ENCODE measurements around the gene TMEM163. TPM values are rescaled to one million over a fixed set of nuclear protein-coding genes. Genes with fewer than 3 reads are reported as not detected.
"Not testable (repeated sequence)": the region's sequence is repeated elsewhere in the genome, so short reads cannot be mapped to it uniquely, and the experiment has no call there.

The TMEM163 gene
- total RNA-seq, 2 donors from 2014 or later, result 0.14 to 2.5 TPM

DNA sequence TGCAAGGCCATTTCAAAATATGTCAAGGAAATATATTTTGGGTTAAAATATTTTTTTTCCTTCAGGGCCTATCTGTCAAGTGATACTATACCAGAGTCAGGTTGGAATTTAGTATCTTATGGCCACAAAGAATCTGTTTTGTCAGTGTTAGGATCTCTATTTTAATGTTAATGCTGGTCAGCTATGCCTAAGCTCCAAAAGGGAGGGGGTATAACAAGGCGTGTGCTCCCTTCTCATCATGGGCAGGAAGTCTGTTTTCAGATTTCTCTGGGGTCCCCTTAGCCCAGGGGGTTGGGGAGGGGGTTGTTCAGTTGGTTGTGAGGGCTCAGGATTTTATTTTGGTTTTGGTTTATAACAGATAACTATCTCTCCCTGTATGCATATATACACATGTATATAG lies 126.4 kb downstream of the TMEM163 start:
- no peaks in the 10 kb centered on the region for H3K36me3 ChIP-seq
- ATAC-seq (ENCODE audit: insufficient number of reproducible peaks, low FRiP score, low read depth), result no peak

DNA sequence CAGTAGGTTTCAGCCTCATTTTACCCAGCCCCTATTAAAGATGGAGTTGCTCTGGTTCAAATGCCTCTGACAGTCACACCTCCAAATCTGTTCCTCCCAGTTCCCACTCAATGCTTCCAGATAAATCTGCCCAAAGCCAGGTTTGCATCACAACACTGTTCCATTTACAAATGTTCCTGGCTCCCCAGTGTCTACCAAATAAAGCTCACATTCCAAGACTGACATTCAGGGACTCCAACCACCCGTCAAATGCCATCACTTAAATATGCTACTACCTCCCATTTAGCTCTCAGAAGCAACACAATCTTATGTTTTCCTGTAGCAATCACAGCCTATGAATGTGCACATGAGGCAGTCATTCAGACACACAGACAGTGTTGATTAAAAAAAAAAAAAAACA lies 127.3 kb downstream of the TMEM163 start:
- Histone ChIP-seq H3K27ac (no peak overlapping the region), H3K9me3 (peaks cover 5% of the 10 kb centered on the region), H3K27me3 (replicated peaks; ENCODE audit: insufficient read depth) (no peaks in the 10 kb centered on the region), H3K36me3 (no peaks in the 10 kb centered on the region), H3K4me1 (ENCODE audit: control insufficient read depth in 1 of 2, low read depth in 2 of 2) (no peaks in the 10 kb centered on the region), H3K4me3 (no peak overlapping the region)
- TF ChIP-seq, protein P1, sequence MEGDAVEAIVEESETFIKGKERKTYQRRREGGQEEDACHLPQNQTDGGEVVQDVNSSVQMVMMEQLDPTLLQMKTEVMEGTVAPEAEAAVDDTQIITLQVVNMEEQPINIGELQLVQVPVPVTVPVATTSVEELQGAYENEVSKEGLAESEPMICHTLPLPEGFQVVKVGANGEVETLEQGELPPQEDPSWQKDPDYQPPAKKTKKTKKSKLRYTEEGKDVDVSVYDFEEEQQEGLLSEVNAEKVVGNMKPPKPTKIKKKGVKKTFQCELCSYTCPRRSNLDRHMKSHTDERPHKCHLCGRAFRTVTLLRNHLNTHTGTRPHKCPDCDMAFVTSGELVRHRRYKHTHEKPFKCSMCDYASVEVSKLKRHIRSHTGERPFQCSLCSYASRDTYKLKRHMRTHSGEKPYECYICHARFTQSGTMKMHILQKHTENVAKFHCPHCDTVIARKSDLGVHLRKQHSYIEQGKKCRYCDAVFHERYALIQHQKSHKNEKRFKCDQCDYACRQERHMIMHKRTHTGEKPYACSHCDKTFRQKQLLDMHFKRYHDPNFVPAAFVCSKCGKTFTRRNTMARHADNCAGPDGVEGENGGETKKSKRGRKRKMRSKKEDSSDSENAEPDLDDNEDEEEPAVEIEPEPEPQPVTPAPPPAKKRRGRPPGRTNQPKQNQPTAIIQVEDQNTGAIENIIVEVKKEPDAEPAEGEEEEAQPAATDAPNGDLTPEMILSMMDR (IDR thresholded peaks at IDR 0.05), result no peak
- DNase-seq (ENCODE audit: low spot score) (no peak), ATAC-seq (ENCODE audit: insufficient number of reproducible peaks, low FRiP score, low read depth) (no peak)

More for the DNA sequence above, 126.4 kb downstream of the TMEM163 start:
- no peak overlapping the region for H3K4me3 ChIP-seq
- H3K4me1 ChIP-seq (ENCODE audit: control insufficient read depth in 1 of 2, low read depth in 2 of 2), result no peaks in the 10 kb centered on the region
- no peak overlapping the region for H3K27ac ChIP-seq
- DNase-seq (ENCODE audit: low spot score), result no peak
- no peaks in the 10 kb centered on the region for H3K27me3 ChIP-seq (replicated peaks; ENCODE audit: insufficient read depth)
- TF ChIP-seq, protein P1 (IDR thresholded peaks at IDR 0.05), result no peak
- H3K9me3 ChIP-seq, result peaks cover 5% of the 10 kb centered on the region

DNA sequence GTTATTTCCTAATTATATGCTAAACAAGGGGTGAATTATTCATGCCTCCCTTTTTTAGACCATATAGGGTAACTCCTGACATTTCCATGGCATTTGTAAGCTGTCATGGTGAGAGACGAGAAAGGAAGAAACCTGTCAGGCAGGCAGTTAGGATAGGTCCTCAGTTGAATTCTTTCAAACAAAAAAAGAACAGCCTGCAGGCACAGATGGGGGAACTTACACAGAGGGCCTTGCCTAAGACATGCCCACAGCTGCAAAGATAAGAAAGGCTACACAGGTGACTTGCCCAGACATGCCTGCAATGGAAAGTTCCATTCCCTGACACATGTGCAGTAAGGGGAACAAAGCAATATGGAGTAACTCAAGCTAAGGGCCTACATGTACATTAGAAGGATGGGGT lies 128.1 kb downstream of the TMEM163 start:
- no peak overlapping the region for H3K27ac ChIP-seq
- DNase-seq (ENCODE audit: low spot score), result no peak
- TF ChIP-seq, protein P1 (IDR thresholded peaks at IDR 0.05), result no peak

DNA sequence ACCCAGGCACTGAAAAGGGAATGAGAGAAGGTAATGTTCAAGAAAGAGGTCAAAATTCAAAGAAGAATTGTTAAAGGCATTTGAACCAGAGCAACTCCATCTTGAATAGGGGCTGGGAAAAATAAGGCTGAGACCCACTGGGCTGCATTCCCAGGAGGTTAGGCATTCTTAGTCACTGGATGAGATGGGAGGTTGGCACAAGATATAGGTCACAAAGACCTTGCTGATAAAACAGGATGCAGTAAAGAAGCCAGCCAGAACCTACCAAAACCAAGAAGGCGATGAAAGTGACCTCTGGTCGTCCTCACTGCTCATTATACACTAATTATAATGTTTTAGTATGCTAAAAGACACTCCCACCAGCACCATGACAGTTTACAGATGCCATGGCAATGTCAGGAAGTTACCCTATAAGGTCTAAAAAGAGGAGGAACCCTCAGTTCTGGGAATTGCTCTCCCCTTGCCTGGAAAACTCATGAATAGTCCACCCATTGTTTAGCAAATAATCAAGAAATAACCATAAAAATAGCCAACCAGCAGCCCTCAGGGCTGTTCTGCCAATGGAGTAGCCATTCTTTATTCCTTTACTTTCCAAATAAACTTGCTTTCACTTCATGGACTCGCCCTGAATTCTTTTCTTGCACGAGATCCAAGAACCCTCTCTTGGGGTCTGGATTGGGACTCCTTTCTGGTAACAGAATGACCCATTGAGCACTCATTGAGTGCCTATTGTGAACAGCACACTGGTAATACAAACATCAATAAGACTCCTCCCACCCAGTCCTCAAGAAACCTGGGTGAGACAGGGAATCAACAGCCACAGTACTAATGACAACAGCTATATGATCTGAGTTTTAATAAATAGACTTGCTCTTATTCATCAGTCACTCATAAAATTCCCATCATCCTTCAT lies 129.4 kb downstream of the TMEM163 start:
- H3K4me1 ChIP-seq (ENCODE audit: control insufficient read depth in 1 of 2, low read depth in 2 of 2); DNase-seq (ENCODE audit: low spot score); ATAC-seq (ENCODE audit: insufficient number of reproducible peaks, low FRiP score, low read depth); H3K27me3 ChIP-seq (replicated peaks; ENCODE audit: insufficient read depth); H3K4me3 ChIP-seq; H3K27ac ChIP-seq; H3K36me3 ChIP-seq; H3K9me3 ChIP-seq: not testable (repeated sequence)

More for the DNA sequence above, 128.1 kb downstream of the TMEM163 start:
- ATAC-seq (ENCODE audit: insufficient number of reproducible peaks, low FRiP score, low read depth), result no peak
- no peak overlapping the region for H3K4me3 ChIP-seq
- no peaks in the 10 kb centered on the region for H3K27me3 ChIP-seq (replicated peaks; ENCODE audit: insufficient read depth)
- no peaks in the 10 kb centered on the region for H3K4me1 ChIP-seq (ENCODE audit: control insufficient read depth in 1 of 2, low read depth in 2 of 2)
- peaks cover 5% of the 10 kb centered on the region for H3K9me3 ChIP-seq
- H3K36me3 ChIP-seq, result no peaks in the 10 kb centered on the region

DNA sequence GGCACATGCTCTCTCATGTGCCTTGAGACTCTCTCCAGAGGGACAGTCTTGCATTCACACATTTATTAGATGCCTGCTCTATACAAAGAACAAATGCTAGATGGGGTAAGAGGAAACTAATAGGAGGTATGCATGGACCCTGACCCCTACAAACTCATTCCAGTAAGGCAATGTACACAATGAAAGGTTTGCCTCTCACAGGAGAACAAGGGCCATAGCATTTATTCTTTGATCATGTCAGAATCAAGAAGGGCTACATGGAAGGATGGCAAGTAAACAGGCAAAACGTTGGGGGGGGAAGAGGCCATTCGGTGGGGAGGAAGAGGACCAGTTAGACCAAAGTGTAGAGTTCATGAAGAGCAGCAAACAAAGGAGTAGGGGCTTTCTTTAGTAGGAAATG lies 130.2 kb downstream of the TMEM163 start:
- TF ChIP-seq, protein P1 (IDR thresholded peaks at IDR 0.05), result no peak
- Histone ChIP-seq H3K9me3 (peaks cover 5% of the 10 kb centered on the region), H3K4me3 (no peak overlapping the region), H3K36me3 (no peaks in the 10 kb centered on the region), H3K4me1 (ENCODE audit: control insufficient read depth in 1 of 2, low read depth in 2 of 2) (no peaks in the 10 kb centered on the region), H3K27ac (no peak overlapping the region), H3K27me3 (replicated peaks; ENCODE audit: insufficient read depth) (no peaks in the 10 kb centered on the region)
- DNase-seq (ENCODE audit: low spot score), result no peak
- ATAC-seq (ENCODE audit: insufficient number of reproducible peaks, low FRiP score, low read depth), result no peak

Measured in thoracic aorta (tissue), 2 donors.